OCI-LY1 (cell line): Measurements from ENCODE around the gene SV2C.

ENCODE experiments used
- H2AFZ ChIP-seq: fragments of 200-600 bp; sonication (generic), shearing (Covaris generic); 2 replicates; pipeline ENCODE4 v1.6.0; 2014; ENCODE audit warnings: antibody characterized with exemption, mild to moderate bottlenecking, low read length
- H3F3A ChIP-seq: fragments of 200-600 bp; sonication (generic), shearing (Covaris generic); 2 replicates; pipeline ENCODE4 v1.6.0; 2014; ENCODE audit warnings: mild to moderate bottlenecking, antibody characterized with exemption, low read length, moderate library complexity; ENCODE audit not compliant: insufficient read depth
- H3K27ac ChIP-seq: fragments of 200-600 bp; sonication (generic); 2 replicates; pipeline ENCODE4 v1.5.1; 2014; ENCODE audit warnings: low read length, mixed run types, mild to moderate bottlenecking, low read depth; ENCODE audit not compliant: poor library complexity, severe bottlenecking
- H3K27me3 ChIP-seq: fragments of 200-600 bp; sonication (generic); 2 replicates; pipeline ENCODE4 v1.6.0; 2014; ENCODE audit warnings: antibody characterized with exemption, mild to moderate bottlenecking, low read length, moderate library complexity; ENCODE audit not compliant: insufficient read depth
- H3K36me3 ChIP-seq: fragments of 200-600 bp; sonication (generic); 2 replicates; pipeline ENCODE4 v1.6.1; 2014; ENCODE audit warnings: mild to moderate bottlenecking, antibody characterized with exemption, low read length, moderate library complexity, mixed read lengths; ENCODE audit not compliant: insufficient read depth
- H3K4me1 ChIP-seq: fragments of 200-600 bp; sonication (generic); 2 replicates; pipeline ENCODE4 v1.5.1; 2014; ENCODE audit warnings: mild to moderate bottlenecking, low read length, moderate library complexity; ENCODE audit not compliant: insufficient read depth, severe bottlenecking
- H3K4me2 ChIP-seq: fragments of 200-600 bp; sonication (generic), shearing (Covaris generic); 2 replicates; pipeline ENCODE4 v1.6.1; 2014; ENCODE audit warnings: low read length
- H3K4me3 ChIP-seq: fragments of 200-600 bp; sonication (generic); 2 replicates; pipeline ENCODE4 v1.5.1; 2014; ENCODE audit warnings: low read length, low read depth, mild to moderate bottlenecking, mixed read lengths; ENCODE audit not compliant: poor library complexity, severe bottlenecking
- H3K79me2 ChIP-seq: fragments of 200-600 bp; shearing (Covaris generic); 2 replicates; pipeline ENCODE4 v1.6.1; 2016; ENCODE audit warnings: mixed run types, low read length, mixed read lengths; ENCODE audit not compliant: insufficient read depth
- H3K9ac ChIP-seq: fragments of 200-600 bp; sonication (generic), shearing (Covaris generic); 2 replicates; pipeline ENCODE4 v1.6.1; 2014; ENCODE audit warnings: mild to moderate bottlenecking, low read length, mixed read lengths
- H3K9me2 ChIP-seq: fragments of 200-600 bp; sonication (generic), shearing (Covaris generic); 2 replicates; pipeline ENCODE4 v1.6.1; 2014; ENCODE audit warnings: low read depth, mild to moderate bottlenecking, low read length, mixed read lengths
- H3K9me3 ChIP-seq: fragments of 200-600 bp; shearing (Covaris generic); 2 replicates; pipeline ENCODE4 v1.6.1; 2014; ENCODE audit warnings: low read length, mixed read lengths
- H4K20me1 ChIP-seq: fragments of 200-600 bp; sonication (generic), shearing (Covaris generic); 2 replicates; pipeline ENCODE4 v1.6.0; 2016; ENCODE audit warnings: mild to moderate bottlenecking, low read length; ENCODE audit not compliant: insufficient read depth
- CTCF ChIP-seq: fragments of 200-600 bp; sonication (generic), shearing (Covaris generic); IDR thresholded peaks from 2 replicates; pipeline ENCODE4 v1.5.1; 2017; ENCODE audit warnings: mild to moderate bottlenecking, antibody characterized with exemption, low read length, moderate library complexity, mixed read lengths
- EZH2 ChIP-seq: fragments of 200-600 bp; sonication (generic), shearing (Covaris generic); IDR thresholded peaks from 2 replicates; pipeline ENCODE4 v1.8.0; 2017; ENCODE audit warnings: borderline replicate concordance, mixed run types, mild to moderate bottlenecking, antibody characterized with exemption, low read length, moderate library complexity, mixed read lengths

SV2C gene

GRCh38 chr5:76391014-76391413 is 307.8 kb downstream of the SV2C start:
- no peaks in the 10 kb centered on the region for H3K36me3 ChIP-seq
- no peak overlapping the region for H3K4me2 ChIP-seq
- H3K9me2 ChIP-seq = no peaks in the 10 kb centered on the region
- H3K9me3 ChIP-seq = no peaks in the 10 kb centered on the region
- no peak overlapping the region for H3K27ac ChIP-seq
- no peak overlapping the region for H3K4me3 ChIP-seq
- peaks cover 8% of the 10 kb centered on the region for H3K4me1 ChIP-seq
- H2AFZ ChIP-seq = no peak overlapping the region
- H3K27me3 ChIP-seq = no peaks in the 10 kb centered on the region
- H3F3A ChIP-seq = no peaks in the 10 kb centered on the region
- H4K20me1 ChIP-seq = no peaks in the 10 kb centered on the region
- no peaks in the 10 kb centered on the region for H3K79me2 ChIP-seq
- H3K9ac ChIP-seq = no peak overlapping the region
- TF ChIP-seq EZH2 (no peak), CTCF (no peak)

- H3K79me2 ChIP-seq = no peaks in the 10 kb centered on the region
- H3F3A ChIP-seq = no peaks in the 10 kb centered on the region
- peaks cover 8% of the 10 kb centered on the region for H3K4me1 ChIP-seq
- H3K27ac ChIP-seq = no peak overlapping the region
- H3K4me2 ChIP-seq = no peak overlapping the region
- H4K20me1 ChIP-seq = no peaks in the 10 kb centered on the region
- no peaks in the 10 kb centered on the region for H3K9me2 ChIP-seq
- H3K36me3 ChIP-seq = no peaks in the 10 kb centered on the region
- no peak overlapping the region for H3K9ac ChIP-seq
- no peaks in the 10 kb centered on the region for H3K9me3 ChIP-seq
- TF ChIP-seq EZH2 (no peak), CTCF (no peak)
- H2AFZ ChIP-seq = no peak overlapping the region
- H3K4me3 ChIP-seq = no peak overlapping the region
- no peaks in the 10 kb centered on the region for H3K27me3 ChIP-seq
These were observed 310.0 kb downstream of the SV2C start for GRCh38 chr5:76393035-76393680.

- Histone ChIP-seq H4K20me1 (no peaks in the 10 kb centered on the region), H3K9me3 (no peaks in the 10 kb centered on the region), H3K9ac (no peak overlapping the region), H3K4me2 (no peak overlapping the region), H3K27me3 (no peaks in the 10 kb centered on the region), H3K4me3 (no peak overlapping the region), H3F3A (no peaks in the 10 kb centered on the region), H2AFZ (no peak overlapping the region), H3K9me2 (no peaks in the 10 kb centered on the region), H3K4me1 (peaks cover 14% of the 10 kb centered on the region), H3K27ac (no peak overlapping the region), H3K79me2 (no peaks in the 10 kb centered on the region), H3K36me3 (no peaks in the 10 kb centered on the region)
- TF ChIP-seq EZH2 (no peak), CTCF (no peak)
These were observed 314.0 kb downstream of the SV2C start for GRCh38 chr5:76397200-76397599.
